Calu3 (cell line): ENCODE data around the gene SPATA31D1. TPM values are rescaled to one million over a fixed set of nuclear protein-coding genes. Genes with fewer than 3 reads are reported as not detected.

ENCODE experiments used
- BruUV-seq: library from RNA; stranded (reverse); fragments of 400-500 nt; replicated peaks from 2 replicates; lab custom pipeline; 2021; lab: Mats Ljungman, UMichigan
- CTCF ChIA-PET: fragments of 300-600 bp; sonication (Branson Sonifier 250); formaldehyde crosslinking; loops from one replicate; lab custom pipeline; 2022; ENCODE audit warnings: antibody characterized with exemption; lab: Charles Lee
- DNase-seq: peaks from one replicate; pipeline ENCODE4 v3.0.0; 2022
- H3K27ac Mint-ChIP-seq: one replicate; pipeline ENCODE4 v1.8.0; 2022; ENCODE audit warnings: mixed read lengths; ENCODE audit not compliant: unreplicated experiment
- H3K27me3 Mint-ChIP-seq: one replicate; pipeline ENCODE4 v1.8.0; 2022; ENCODE audit warnings: mixed read lengths; ENCODE audit not compliant: unreplicated experiment
- H3K36me3 Mint-ChIP-seq: one replicate; pipeline ENCODE4 v1.8.0; 2022; ENCODE audit warnings: mild to moderate bottlenecking, moderate library complexity, mixed read lengths; ENCODE audit not compliant: insufficient read depth, unreplicated experiment
- H3K4me1 Mint-ChIP-seq: one replicate; pipeline ENCODE4 v1.8.0; 2022; ENCODE audit warnings: mild to moderate bottlenecking, low read depth, mixed read lengths; ENCODE audit not compliant: unreplicated experiment
- H3K4me3 Mint-ChIP-seq: one replicate; pipeline ENCODE4 v1.8.0; 2022; ENCODE audit warnings: mild to moderate bottlenecking, low read depth, moderate library complexity, mixed read lengths; ENCODE audit not compliant: unreplicated experiment
- H3K9me3 Mint-ChIP-seq: one replicate; pipeline ENCODE4 v1.8.0; 2022; ENCODE audit warnings: low read depth, mixed read lengths; ENCODE audit not compliant: unreplicated experiment
- intact Hi-C: fragments of 100-400 bp; cut with micrococcal nuclease; formaldehyde crosslinking; loops from one replicate; pipeline ENCODE4 v1.10.0; 2022; ENCODE audit not compliant: unreplicated experiment
- total RNA-seq: library from RNA; stranded (reverse); gene quantifications from 2 replicates; pipeline ENCODE4 v1.2.3, GENCODE V29; 2022
- TF ChIP-seq, protein P1 (sequence below): fragments of 200-600 bp; IDR thresholded peaks from one replicate; pipeline ENCODE4 v1.8.0; 2022; ENCODE audit warnings: antibody characterized with exemption; ENCODE audit not compliant: unreplicated experiment

SPATA31D1 gene
- total RNA-seq, 1 experiment from 2014 or later = not detected

DNA sequence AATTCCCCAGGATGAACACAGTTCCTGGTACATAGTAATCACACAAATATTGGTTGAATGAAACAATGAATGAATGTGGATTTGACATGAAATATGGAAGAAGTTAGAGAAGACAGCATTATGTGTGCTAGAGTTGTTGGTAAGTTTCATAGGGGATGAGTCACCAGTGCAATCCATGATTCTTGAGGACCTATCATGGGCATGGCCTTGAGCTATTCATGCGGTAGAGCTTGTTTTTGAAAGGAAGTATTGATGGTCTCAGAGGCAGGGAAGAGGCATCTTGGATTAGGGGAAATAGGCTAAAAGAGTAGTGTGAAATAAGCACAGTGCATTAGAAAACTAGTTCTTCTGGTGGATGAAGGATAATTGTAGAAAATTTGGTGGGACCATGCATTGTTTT lies 22.1 kb downstream of the SPATA31D1 start:
- no peak for DNase-seq
- CTCF ChIA-PET = no interaction called here
- H3K36me3 Mint-ChIP-seq = no peaks in the 10 kb centered on the region
- TF ChIP-seq, protein P1, sequence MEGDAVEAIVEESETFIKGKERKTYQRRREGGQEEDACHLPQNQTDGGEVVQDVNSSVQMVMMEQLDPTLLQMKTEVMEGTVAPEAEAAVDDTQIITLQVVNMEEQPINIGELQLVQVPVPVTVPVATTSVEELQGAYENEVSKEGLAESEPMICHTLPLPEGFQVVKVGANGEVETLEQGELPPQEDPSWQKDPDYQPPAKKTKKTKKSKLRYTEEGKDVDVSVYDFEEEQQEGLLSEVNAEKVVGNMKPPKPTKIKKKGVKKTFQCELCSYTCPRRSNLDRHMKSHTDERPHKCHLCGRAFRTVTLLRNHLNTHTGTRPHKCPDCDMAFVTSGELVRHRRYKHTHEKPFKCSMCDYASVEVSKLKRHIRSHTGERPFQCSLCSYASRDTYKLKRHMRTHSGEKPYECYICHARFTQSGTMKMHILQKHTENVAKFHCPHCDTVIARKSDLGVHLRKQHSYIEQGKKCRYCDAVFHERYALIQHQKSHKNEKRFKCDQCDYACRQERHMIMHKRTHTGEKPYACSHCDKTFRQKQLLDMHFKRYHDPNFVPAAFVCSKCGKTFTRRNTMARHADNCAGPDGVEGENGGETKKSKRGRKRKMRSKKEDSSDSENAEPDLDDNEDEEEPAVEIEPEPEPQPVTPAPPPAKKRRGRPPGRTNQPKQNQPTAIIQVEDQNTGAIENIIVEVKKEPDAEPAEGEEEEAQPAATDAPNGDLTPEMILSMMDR = no peak
- no peaks in the 10 kb centered on the region for H3K27me3 Mint-ChIP-seq
- H3K27ac Mint-ChIP-seq = no peak overlapping the region
- no peaks in the 10 kb centered on the region for H3K9me3 Mint-ChIP-seq
- no peaks in the 10 kb centered on the region for H3K4me1 Mint-ChIP-seq
- intact Hi-C loops = no loop called here
- BruUV-seq = no TSS peak
- H3K4me3 Mint-ChIP-seq = no peak overlapping the region

DNA sequence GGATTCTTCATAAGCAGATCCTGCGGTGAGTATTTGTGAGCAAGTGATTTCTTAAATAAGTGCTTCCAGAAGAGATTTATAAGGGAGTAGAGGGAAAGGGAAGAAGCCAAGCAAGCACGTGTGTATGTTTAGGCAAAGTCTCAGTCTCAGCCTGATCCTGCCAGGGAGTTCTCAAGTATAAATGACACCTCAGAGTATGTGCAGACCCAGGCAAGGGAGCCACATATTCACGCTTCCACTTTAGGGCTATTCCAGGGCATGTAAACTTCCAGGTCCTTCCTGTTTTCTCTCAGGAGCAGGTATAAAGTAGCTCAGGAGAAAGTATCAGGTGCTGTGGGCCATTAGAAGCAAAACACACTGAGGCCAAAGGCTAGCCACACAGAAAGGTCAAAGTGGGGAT lies 22.6 kb downstream of the SPATA31D1 start:
- DNase-seq = no peak
- H3K4me3 Mint-ChIP-seq = no peak overlapping the region
- BruUV-seq = no TSS peak

DNA sequence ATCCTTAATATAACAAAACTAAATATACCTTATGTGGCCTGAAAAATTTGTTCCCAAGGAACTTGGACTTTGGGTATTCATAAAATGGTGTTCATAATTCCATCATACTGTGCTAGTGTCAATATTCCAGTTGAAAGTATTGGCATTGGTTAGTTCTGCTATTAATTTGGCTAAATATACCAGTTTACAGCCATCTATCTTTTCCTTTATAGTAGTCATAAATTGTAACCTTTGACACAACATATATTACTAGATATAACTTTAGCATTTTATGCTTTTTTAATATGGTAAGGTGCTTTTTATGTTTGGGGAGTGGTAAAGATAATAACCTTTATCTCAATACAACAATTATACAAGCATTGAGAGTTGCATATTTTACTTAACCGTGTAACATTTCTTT lies 23.7 kb downstream of the SPATA31D1 start:
- TF ChIP-seq, protein P1 = no peak
- Mint-ChIP-seq H3K4me3 (no peak overlapping the region), H3K27ac (no peak overlapping the region), H3K9me3 (no peaks in the 10 kb centered on the region), H3K36me3 (no peaks in the 10 kb centered on the region), H3K27me3 (no peaks in the 10 kb centered on the region), H3K4me1 (no peaks in the 10 kb centered on the region)
- CTCF ChIA-PET = no interaction called here
- BruUV-seq = no TSS peak
- no peak for DNase-seq
- intact Hi-C loops = no loop called here

More for the DNA sequence above, 22.6 kb downstream of the SPATA31D1 start:
- H3K9me3 Mint-ChIP-seq = no peaks in the 10 kb centered on the region
- H3K27ac Mint-ChIP-seq = no peak overlapping the region
- H3K27me3 Mint-ChIP-seq = no peaks in the 10 kb centered on the region
- H3K4me1 Mint-ChIP-seq = no peaks in the 10 kb centered on the region
- intact Hi-C loops = no loop called here
- no peaks in the 10 kb centered on the region for H3K36me3 Mint-ChIP-seq
- CTCF ChIA-PET = no interaction called here
- TF ChIP-seq, protein P1 = no peak

DNA sequence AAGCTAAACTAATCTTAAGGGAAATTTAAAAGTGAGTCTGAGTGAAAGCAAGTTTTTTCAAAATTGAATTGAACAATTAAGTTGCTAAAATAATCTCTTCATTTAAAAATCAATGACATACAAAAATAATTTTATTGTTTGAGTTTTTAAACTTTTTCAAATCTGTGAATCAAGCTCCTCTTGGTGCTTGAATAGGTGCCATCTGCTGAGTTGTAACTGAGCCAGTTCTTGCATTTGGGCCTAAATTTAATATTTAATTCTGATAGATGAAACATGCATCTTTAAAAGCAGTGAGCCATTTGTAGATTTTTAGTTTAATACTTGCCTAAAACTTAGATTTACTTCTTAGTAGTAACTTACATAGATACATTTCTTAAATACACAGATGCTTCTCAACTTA lies 31.8 kb downstream of the SPATA31D1 start:
- CTCF ChIA-PET = no interaction called here
- no TSS peak for BruUV-seq
- no peaks in the 10 kb centered on the region for H3K36me3 Mint-ChIP-seq
- no peaks in the 10 kb centered on the region for H3K27me3 Mint-ChIP-seq
- H3K27ac Mint-ChIP-seq = no peak overlapping the region
- TF ChIP-seq, protein P1 = no peak
- no peak for DNase-seq
- H3K4me1 Mint-ChIP-seq = no peaks in the 10 kb centered on the region
- H3K9me3 Mint-ChIP-seq = no peaks in the 10 kb centered on the region
- no peak overlapping the region for H3K4me3 Mint-ChIP-seq
- intact Hi-C loops = no loop called here
